ENCODE measurements around the gene RBKS. TPM values are rescaled to one million over a fixed set of nuclear protein-coding genes. Genes with fewer than 3 reads are reported as not detected.

The RBKS gene
- polyA plus RNA-seq, 4 donors, result 19.8 to 72.0 (median 33.2) TPM

DNA sequence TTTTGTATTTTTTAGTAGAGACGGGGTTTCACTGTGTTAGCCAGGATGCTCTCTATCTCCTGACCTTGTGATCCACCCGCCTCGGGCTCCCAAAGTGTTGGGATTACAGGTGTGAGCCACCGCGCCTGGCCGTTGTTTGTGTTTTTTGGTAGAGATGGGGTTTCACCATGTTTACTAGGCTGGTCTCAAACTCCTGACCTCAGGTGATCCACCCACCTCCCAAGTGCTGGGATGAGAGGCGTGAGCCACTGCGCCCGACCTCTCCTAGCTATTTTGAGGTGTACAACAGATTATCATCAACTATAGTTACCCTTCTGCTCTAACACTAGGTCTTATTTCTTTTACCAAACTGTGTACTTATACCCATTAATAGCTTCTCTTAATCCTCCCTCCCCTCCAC is 147.6 kb downstream of the RBKS start:
- H3K9me3 ChIP-seq (ENCODE audit: control insufficient read depth in 2 of 2, insufficient read depth in 1 of 2, low read depth in 1 of 2, low read length in 1 of 2), result peaks cover 0 to 3% of the 10 kb centered on the region in 2 donors
- DNase-seq, result no peak
- H3K27me3 ChIP-seq (ENCODE audit: control insufficient read depth in 3 of 3, insufficient read depth in 3 of 3, low read length in 3 of 3), result no peaks in the 10 kb centered on the region
- FAIRE-seq, result no peak
- no peak overlapping the region for H3K4me3 ChIP-seq (ENCODE audit: low read depth in 1 of 3, low read length in 3 of 3)
- peaks cover 0 to 22% (median 3%) of the 10 kb centered on the region in 3 donors for H3K4me1 ChIP-seq (ENCODE audit: control insufficient read depth in 3 of 3, insufficient read depth in 2 of 3, low read depth in 1 of 3, low read length in 2 of 3)
- 96 to 99% (median 96%) methylated on average over 9 of the region's 9 CpGs for WGBS, 3 donors
- H3K36me3 ChIP-seq (ENCODE audit: control insufficient read depth in 3 of 3, insufficient read depth in 2 of 3, low read depth in 1 of 3, low read length in 3 of 3), result no peaks in the 10 kb centered on the region
- no peak overlapping the region for H3K27ac ChIP-seq (ENCODE audit: low read depth in 1 of 3, low read length in 2 of 3)

DNA sequence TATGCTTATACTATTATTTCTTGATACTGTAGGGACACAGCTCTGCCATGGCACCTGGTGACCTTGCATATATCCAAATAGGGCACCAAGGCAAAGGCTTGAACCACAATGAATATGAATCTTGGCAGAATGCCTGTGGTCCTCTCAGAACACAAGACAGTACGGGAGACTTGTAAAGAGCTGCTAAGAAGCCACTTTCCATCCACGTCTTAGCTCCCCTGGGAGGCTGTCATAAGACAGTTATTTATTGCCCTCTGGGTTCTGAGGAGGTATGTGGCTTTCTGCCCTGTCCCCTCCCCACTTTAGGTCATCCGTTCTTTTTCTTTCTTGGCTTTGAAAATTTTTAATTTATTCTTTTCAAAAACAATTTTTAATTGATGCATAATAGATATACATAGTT is 148.5 kb downstream of the RBKS start:
- DNase-seq (no peak), FAIRE-seq (no peak)

GRCh38 chr2:27739058-27739373 is 151.2 kb downstream of the RBKS start:
- Histone ChIP-seq H3K27me3 (ENCODE audit: control insufficient read depth in 3 of 3, insufficient read depth in 3 of 3, low read length in 3 of 3) (no peaks in the 10 kb centered on the region), H3K36me3 (ENCODE audit: control insufficient read depth in 3 of 3, insufficient read depth in 2 of 3, low read depth in 1 of 3, low read length in 3 of 3) (no peaks in the 10 kb centered on the region), H3K27ac (ENCODE audit: low read depth in 1 of 3, low read length in 2 of 3) (peak overlapping the region in 1 of 3 donors; percentile 81), H3K4me1 (ENCODE audit: control insufficient read depth in 3 of 3, insufficient read depth in 2 of 3, low read depth in 1 of 3, low read length in 2 of 3) (peaks cover 6 to 38% (median 15%) of the 10 kb centered on the region in 3 donors), H3K4me3 (ENCODE audit: low read depth in 1 of 3, low read length in 3 of 3) (no peak overlapping the region), H3K9me3 (ENCODE audit: control insufficient read depth in 2 of 2, insufficient read depth in 1 of 2, low read depth in 1 of 2, low read length in 1 of 2) (peaks cover 0 to 3% of the 10 kb centered on the region in 2 donors)
- FAIRE-seq (no peak), DNase-seq (no peak)
- WGBS, 3 donors, result 96 to 99% (median 98%) methylated on average over 4 of the region's 4 CpGs

More for the DNA sequence above, 148.5 kb downstream of the RBKS start:
- Histone ChIP-seq H3K9me3 (ENCODE audit: control insufficient read depth in 2 of 2, insufficient read depth in 1 of 2, low read depth in 1 of 2, low read length in 1 of 2) (peaks cover 0 to 3% of the 10 kb centered on the region in 2 donors), H3K36me3 (ENCODE audit: control insufficient read depth in 3 of 3, insufficient read depth in 2 of 3, low read depth in 1 of 3, low read length in 3 of 3) (no peaks in the 10 kb centered on the region), H3K27ac (ENCODE audit: low read depth in 1 of 3, low read length in 2 of 3) (no peak overlapping the region), H3K4me1 (ENCODE audit: control insufficient read depth in 3 of 3, insufficient read depth in 2 of 3, low read depth in 1 of 3, low read length in 2 of 3) (peaks cover 5 to 28% (median 6%) of the 10 kb centered on the region in 3 donors), H3K27me3 (ENCODE audit: control insufficient read depth in 3 of 3, insufficient read depth in 3 of 3, low read length in 3 of 3) (no peaks in the 10 kb centered on the region), H3K4me3 (ENCODE audit: low read depth in 1 of 3, low read length in 3 of 3) (no peak overlapping the region)
- WGBS, 3 donors, result 62 to 79% (median 73%) methylated on average over 3 of the region's 3 CpGs

- Histone ChIP-seq H3K27ac (ENCODE audit: low read depth in 1 of 3, low read length in 2 of 3) (peak overlapping the region; percentile 42 to 86 (median 81)), H3K4me1 (ENCODE audit: control insufficient read depth in 3 of 3, insufficient read depth in 2 of 3, low read depth in 1 of 3, low read length in 2 of 3) (peaks cover 6 to 38% (median 15%) of the 10 kb centered on the region in 3 donors), H3K9me3 (ENCODE audit: control insufficient read depth in 2 of 2, insufficient read depth in 1 of 2, low read depth in 1 of 2, low read length in 1 of 2) (peaks cover 0 to 3% of the 10 kb centered on the region in 2 donors), H3K36me3 (ENCODE audit: control insufficient read depth in 3 of 3, insufficient read depth in 2 of 3, low read depth in 1 of 3, low read length in 3 of 3) (no peaks in the 10 kb centered on the region), H3K4me3 (ENCODE audit: low read depth in 1 of 3, low read length in 3 of 3) (no peak overlapping the region), H3K27me3 (ENCODE audit: control insufficient read depth in 3 of 3, insufficient read depth in 3 of 3, low read length in 3 of 3) (no peaks in the 10 kb centered on the region)
- FAIRE-seq, result no peak
- peak in 1 of 2 donors; percentile 67 for DNase-seq
- 63 to 82% (median 73%) methylated on average over 13 of the region's 13 CpGs for WGBS, 3 donors
Measured at GRCh38 chr2:27738349-27739057, 151.7 kb downstream of the RBKS start.

DNA sequence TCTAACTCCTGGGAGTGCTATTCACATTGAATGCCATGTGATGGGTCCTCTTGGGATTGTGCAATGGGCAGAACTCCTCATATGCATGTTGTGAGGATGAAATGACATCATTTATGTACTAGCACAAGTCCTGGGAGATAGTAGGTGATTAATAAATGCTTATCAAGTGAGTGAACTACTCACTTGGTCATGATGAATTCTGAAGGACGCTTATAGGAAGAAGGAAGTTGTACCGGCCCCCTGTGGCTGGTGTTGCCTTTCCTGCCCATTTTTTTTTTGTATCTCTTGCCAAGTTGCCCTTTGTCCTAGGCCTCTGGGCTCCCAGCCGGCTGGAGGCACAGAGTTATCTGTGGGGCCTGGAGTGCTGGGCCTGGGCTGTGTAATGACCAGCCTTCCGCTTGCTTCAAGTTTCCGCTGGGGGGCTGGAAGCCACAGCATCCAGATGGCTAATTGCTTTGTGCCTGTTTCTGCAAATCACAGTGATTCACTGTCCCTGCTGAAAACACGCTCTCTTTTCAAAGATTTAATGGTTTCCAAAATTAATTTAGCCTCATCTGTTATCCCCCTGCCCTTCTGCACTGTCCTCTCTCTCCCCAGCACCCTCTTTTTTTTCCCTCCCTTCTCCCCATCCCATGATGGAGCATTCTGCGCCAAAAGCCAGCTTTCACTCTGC is 152.4 kb downstream of the RBKS start:
- FAIRE-seq, result no peak
- H3K27ac ChIP-seq (ENCODE audit: low read depth in 1 of 3, low read length in 2 of 3), result peak overlapping the region; percentile 81 to 86 (median 82)
- no peaks in the 10 kb centered on the region for H3K27me3 ChIP-seq (ENCODE audit: control insufficient read depth in 3 of 3, insufficient read depth in 3 of 3, low read length in 3 of 3)
- no peaks in the 10 kb centered on the region for H3K36me3 ChIP-seq (ENCODE audit: control insufficient read depth in 3 of 3, insufficient read depth in 2 of 3, low read depth in 1 of 3, low read length in 3 of 3)
- H3K9me3 ChIP-seq (ENCODE audit: control insufficient read depth in 2 of 2, insufficient read depth in 1 of 2, low read depth in 1 of 2, low read length in 1 of 2), result peaks cover 0 to 3% of the 10 kb centered on the region in 2 donors
- DNase-seq, result peak; percentile 83 to 93
- no peak overlapping the region for H3K4me3 ChIP-seq (ENCODE audit: low read depth in 1 of 3, low read length in 3 of 3)
- peaks cover 6 to 38% (median 15%) of the 10 kb centered on the region in 3 donors for H3K4me1 ChIP-seq (ENCODE audit: control insufficient read depth in 3 of 3, insufficient read depth in 2 of 3, low read depth in 1 of 3, low read length in 2 of 3)
- 30 to 47% (median 42%) methylated on average over 7 of the region's 7 CpGs for WGBS, 3 donors

DNA sequence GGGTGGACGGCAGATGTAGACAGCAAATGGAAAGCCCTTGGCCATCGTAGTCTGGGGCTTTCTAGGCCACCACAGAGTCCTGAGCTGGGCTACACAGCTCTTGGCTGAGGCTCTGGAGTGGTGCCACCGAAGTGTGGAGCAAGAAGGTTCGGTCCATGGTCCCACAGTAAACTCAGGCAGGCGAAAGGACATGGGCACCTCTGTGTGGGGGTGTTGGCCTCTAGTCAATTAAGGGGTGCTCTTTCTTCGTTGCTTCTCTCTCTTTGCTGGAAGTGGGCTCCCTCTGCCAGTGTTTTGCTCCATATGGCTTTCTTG is 153.3 kb downstream of the RBKS start:
- peak overlapping the region; percentile 81 to 86 (median 82) for H3K27ac ChIP-seq (ENCODE audit: low read depth in 1 of 3, low read length in 2 of 3)
- H3K36me3 ChIP-seq (ENCODE audit: control insufficient read depth in 3 of 3, insufficient read depth in 2 of 3, low read depth in 1 of 3, low read length in 3 of 3), result no peaks in the 10 kb centered on the region
- no peak overlapping the region for H3K4me3 ChIP-seq (ENCODE audit: low read depth in 1 of 3, low read length in 3 of 3)
- WGBS, 3 donors, result 96 to 98% (median 97%) methylated on average over 6 of the region's 6 CpGs
- DNase-seq, result no peak
- H3K27me3 ChIP-seq (ENCODE audit: control insufficient read depth in 3 of 3, insufficient read depth in 3 of 3, low read length in 3 of 3), result no peaks in the 10 kb centered on the region
- peaks cover 0 to 3% of the 10 kb centered on the region in 2 donors for H3K9me3 ChIP-seq (ENCODE audit: control insufficient read depth in 2 of 2, insufficient read depth in 1 of 2, low read depth in 1 of 2, low read length in 1 of 2)
- FAIRE-seq, result no peak
- peaks cover 6 to 38% (median 15%) of the 10 kb centered on the region in 3 donors for H3K4me1 ChIP-seq (ENCODE audit: control insufficient read depth in 3 of 3, insufficient read depth in 2 of 3, low read depth in 1 of 3, low read length in 2 of 3)

GRCh38 chr2:27736031-27736889 is 153.9 kb downstream of the RBKS start:
- Histone ChIP-seq H3K4me3 (ENCODE audit: low read depth in 1 of 3, low read length in 3 of 3) (peak overlapping the region in 1 of 3 donors; percentile 54), H3K27me3 (ENCODE audit: control insufficient read depth in 3 of 3, insufficient read depth in 3 of 3, low read length in 3 of 3) (no peaks in the 10 kb centered on the region), H3K4me1 (ENCODE audit: control insufficient read depth in 3 of 3, insufficient read depth in 2 of 3, low read depth in 1 of 3, low read length in 2 of 3) (peaks cover 6 to 38% (median 15%) of the 10 kb centered on the region in 3 donors), H3K36me3 (ENCODE audit: control insufficient read depth in 3 of 3, insufficient read depth in 2 of 3, low read depth in 1 of 3, low read length in 3 of 3) (no peaks in the 10 kb centered on the region), H3K27ac (ENCODE audit: low read depth in 1 of 3, low read length in 2 of 3) (peak overlapping the region in 2 of 3 donors; percentile 81 to 96), H3K9me3 (ENCODE audit: control insufficient read depth in 2 of 2, insufficient read depth in 1 of 2, low read depth in 1 of 2, low read length in 1 of 2) (peaks cover 0 to 1% of the 10 kb centered on the region in 2 donors)
- no peak for FAIRE-seq
- WGBS, 3 donors, result 69 to 81% (median 79%) methylated on average over 10 of the region's 10 CpGs
- DNase-seq, result no peak

GRCh38 chr2:27735263-27735904 is 154.8 kb downstream of the RBKS start:
- no peaks in the 10 kb centered on the region for H3K9me3 ChIP-seq (ENCODE audit: control insufficient read depth in 2 of 2, insufficient read depth in 1 of 2, low read depth in 1 of 2, low read length in 1 of 2)
- DNase-seq (peak; percentile 75 to 91), FAIRE-seq (no peak)
- no peaks in the 10 kb centered on the region for H3K27me3 ChIP-seq (ENCODE audit: control insufficient read depth in 3 of 3, insufficient read depth in 3 of 3, low read length in 3 of 3)
- 0 to 6% (median 5%) methylated on average over 48 to 51 of the region's 51 CpGs for WGBS, 3 donors
- H3K27ac ChIP-seq (ENCODE audit: low read depth in 1 of 3, low read length in 2 of 3), result peak overlapping the region; percentile 8 to 96 (median 81)
- H3K36me3 ChIP-seq (ENCODE audit: control insufficient read depth in 3 of 3, insufficient read depth in 2 of 3, low read depth in 1 of 3, low read length in 3 of 3), result no peaks in the 10 kb centered on the region
- H3K4me3 ChIP-seq (ENCODE audit: low read depth in 1 of 3, low read length in 3 of 3), result peak overlapping the region in 2 of 3 donors; percentile 38 to 54
- H3K4me1 ChIP-seq (ENCODE audit: control insufficient read depth in 3 of 3, insufficient read depth in 2 of 3, low read depth in 1 of 3, low read length in 2 of 3), result peaks cover 6 to 38% (median 17%) of the 10 kb centered on the region in 3 donors
